SHP77 treated with DMSO at 0.1 percent for 48 hours (cell line): ENCODE measurements around the gene DTX1.

Source experiments
- DNase-seq: peaks from one replicate; lab custom pipeline; 2025; lab: John Stamatoyannopoulos, UW

Gene DTX1

DNA sequence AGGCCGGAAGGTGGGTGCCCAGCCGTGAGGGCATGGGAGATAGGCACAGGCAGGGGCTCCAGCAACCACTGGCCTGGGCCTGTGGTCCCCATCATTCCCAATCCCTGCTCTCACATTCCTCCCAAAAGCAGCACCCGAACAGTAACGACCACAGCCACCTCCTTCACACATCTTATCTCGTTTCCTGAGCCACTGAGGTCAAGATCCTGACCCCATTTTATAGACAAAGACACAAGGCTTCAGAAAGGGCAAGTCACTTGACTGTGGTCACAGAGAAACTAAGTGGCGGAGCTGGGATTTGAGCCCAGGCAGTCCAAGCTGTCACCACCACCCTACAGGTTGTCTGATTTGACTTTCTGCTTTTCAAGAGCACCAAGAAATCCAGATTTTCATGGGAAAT lies 38.9 kb downstream of the DTX1 start:
- DNase-seq = no peak

- DNase-seq = no peak
Measured at GRCh38 chr12:113096675-113097461, 40.3 kb downstream of the DTX1 start.

DNA sequence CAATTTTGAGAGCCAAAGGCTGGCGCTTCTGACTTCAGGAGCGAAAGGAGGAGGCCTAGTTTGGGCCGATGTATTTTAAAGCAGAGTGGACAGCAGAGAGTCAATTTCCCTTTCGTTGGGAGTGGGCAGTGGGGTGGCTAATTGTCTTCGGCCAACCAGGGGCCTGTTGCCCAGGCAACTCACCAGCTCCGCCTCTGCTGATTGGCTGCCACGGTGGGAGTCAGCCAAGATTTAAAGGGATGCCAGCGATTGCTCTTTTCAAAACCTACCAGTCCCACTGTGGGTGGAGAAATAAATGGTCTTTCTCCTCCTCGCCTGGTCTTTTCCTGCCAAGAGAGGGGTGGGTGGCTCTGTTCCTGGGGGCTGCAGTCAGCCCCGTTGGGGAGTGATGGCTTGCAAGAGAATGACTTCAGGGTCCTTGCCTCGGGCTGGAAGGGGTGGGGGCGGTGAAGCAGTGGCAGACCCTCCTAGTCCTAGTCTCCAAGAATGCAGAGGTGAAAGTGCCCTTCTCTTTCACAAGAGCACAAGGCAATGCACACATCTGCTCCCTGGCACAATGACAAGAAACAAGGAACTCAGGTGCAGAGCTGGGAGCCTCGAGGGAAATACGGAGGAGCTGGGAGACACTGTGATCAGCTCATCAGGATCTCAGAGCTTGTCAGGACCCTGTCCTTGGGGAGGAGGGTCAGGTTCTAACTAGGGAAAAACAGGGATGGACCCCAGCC lies 41.3 kb downstream of the DTX1 start:
- DNase-seq = no peak

DNA sequence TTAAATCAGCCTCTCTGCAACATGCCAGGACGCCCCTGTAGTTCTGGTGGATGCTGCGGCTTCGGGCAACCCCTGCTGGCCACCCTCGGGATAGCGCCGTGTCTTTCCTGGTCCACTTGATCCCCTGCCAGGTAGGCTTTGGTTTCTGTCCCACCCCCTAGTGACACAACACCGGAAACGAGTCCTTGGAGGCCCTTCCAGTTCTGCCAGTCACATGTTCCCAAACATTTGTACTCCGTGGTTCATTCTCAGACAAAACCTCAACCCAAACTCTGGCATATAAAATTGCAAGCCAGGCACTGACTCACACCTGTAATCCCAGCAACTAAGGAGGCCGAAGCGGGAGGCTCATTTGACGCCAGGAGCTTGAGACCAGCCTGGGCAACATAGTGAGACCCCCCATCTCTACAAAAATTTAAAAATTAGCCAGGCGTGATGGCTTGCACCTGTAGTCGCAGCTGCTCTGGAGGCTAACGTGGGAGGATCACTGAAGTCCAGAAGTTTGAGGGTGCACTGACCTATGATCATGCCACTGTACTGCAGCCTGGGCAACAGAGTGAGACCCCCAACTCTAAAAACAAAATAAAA lies 42.0 kb downstream of the DTX1 start:
- peak; percentile 85 for DNase-seq

- DNase-seq = no peak
Measured at GRCh38 chr12:113099364-113099763, 42.8 kb downstream of the DTX1 start.

DNA sequence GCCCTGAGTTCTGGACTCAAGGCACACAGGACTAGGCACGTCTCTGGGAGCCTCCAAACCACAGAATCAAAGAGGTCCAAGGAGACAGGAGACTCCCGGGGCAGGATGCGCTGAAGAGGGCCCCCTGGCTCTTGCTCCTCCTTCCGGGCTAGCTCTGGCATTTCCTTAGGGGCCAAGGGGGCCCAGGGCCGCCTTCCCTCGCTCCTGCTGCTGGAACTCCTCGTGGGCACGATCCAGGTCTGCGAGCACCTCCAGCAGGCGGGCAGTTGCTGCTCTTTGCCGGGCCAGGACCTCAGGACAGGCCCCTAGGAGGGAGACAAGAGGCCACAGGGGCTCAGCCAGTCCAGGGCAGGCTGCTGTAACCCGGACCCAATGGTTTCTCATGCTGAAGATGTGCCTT lies 43.2 kb downstream of the DTX1 start:
- no peak for DNase-seq

DNA sequence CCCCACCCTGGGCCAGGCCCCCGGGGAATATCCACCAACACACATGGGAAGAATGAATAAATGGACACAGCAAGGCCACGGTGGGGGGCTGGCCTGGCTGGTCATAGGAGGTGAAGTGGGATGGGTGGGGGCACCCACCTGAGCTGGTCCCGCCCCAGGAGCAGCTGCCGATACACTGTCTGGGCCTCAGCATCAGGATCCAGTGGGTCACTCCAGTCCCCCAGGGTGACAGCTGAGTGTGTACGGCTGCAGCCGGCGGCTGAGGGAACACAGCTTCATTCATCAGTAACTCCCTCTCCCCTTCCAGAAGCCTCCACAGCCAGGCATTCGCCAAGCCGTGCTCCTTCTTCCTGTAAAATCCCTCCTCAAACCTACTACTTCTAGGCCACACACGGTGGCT lies 45.2 kb downstream of the DTX1 start:
- no peak for DNase-seq

DNA sequence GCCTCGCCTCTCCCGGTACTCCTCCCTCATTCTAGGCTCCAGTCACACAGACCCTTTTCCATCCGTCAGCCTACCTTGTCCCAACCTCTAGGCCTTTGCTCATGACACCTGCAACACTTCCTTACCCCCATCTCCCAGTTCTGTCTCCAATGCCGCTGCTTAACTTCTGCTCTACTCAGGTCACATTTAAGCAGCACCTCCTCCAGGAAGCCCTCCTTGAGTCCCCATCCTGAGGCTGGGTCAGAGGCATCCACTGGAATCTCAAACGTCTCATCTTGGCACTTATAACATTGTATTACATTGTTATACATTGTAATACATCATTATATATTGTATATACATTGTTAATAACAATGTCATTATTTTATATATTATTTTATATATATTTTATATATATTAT lies 46.3 kb downstream of the DTX1 start:
- DNase-seq = no peak

DNA sequence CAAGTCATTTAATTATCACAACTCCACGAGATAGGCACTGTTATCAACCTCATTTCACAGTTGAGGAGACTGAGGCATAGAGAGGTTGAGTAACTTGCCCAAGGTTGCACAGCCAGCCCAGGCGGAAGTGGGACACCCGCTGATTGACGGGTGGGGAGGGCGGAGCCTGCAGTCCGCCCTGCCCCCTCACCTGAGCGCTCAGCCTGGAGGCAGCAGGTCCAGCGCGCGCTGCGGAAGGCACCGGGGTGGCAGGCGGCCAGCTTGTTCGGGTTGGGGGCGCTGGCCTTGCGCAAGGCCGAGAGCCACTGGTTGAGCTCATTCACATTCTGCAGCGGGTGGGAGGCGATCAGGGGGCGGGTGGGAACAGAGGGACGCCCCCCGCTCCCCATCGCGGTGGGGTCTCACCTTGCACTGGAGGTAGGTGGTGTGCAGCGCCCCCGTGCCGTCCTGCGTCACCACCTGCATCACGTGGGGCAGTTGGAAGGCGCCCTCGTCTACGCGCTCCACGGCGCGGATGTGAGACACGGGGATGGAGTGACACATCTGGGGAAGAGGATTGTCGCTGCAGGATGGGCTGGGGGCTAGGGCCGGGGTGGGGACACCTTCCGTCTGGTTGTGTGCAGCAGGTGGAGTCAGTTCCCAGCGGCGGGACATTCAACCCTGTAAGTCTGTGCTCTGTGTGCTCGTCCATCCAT lies 47.4 kb downstream of the DTX1 start:
- DNase-seq = no peak

DNA sequence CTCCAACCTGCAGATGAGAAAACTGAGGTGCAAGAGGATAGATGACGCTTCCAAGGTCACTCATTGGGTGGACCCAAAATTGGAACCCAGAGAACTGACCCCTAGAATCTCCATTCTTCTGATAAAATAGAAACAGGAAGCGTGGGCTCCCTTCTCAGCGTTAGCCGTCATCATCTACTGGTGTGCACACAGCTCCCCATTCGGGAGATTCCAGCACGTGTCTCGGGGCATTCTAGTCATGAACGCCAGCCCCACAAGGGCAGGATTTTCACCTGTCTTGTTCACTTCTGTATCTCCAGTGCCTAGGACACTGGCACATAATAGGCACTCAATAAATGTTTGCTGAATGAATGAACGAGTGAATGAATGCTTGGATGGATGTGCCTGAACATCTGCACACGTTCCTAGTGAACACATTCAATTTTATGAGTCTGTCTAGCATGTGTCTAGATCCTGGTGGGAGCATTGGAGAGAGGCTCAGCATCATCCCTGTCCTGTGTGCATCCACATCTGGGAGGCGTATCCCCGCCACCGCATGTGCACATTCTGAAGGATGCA lies 48.5 kb downstream of the DTX1 start:
- DNase-seq = no peak

GRCh38 chr12:113105606-113106271 lies 49.2 kb downstream of the DTX1 start:
- no peak for DNase-seq

GRCh38 chr12:113106361-113106760 lies 49.8 kb downstream of the DTX1 start:
- DNase-seq = no peak

DNA sequence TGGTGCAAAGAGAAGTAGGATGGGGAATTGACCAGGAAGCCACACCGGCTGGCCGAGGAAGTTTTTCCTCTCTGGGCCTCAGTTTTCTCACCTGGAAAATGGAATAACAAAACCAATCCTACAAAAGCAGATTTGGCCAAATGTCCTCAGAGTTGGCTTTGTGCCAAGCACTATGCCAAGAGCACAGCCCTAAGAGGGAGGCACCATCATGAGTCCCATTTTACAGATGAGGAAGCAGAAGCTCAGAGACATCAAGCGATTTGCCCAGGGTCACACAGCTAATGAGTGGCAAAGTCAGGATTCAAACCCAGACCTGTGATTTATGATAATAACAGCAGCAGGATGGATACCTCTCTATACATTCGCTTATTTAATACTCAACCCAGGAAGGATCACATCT lies 51.8 kb downstream of the DTX1 start:
- DNase-seq = no peak

DNA sequence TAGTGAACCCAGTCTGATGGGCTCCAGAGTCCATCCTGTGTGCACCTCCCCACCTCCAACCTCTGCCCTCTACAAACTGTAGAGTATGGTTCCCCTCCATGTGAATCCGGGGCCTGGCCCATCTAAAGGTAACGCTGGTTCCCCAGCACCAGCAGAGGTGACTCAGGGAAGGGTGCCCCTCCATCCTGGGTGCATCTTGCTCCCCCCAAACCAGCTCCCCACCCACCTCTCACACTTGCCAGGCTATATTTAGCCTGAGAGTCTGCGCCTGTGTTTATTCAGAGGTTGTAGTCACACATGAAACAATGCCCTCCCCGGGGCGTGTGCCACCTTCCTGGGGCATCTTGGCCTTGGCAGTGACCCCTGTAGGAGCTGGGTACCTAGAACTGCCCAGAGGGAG lies 52.8 kb downstream of the DTX1 start:
- no peak for DNase-seq

GRCh38 chr12:113109872-113110599 lies 53.5 kb downstream of the DTX1 start:
- no peak for DNase-seq

GRCh38 chr12:113111247-113111646 lies 54.7 kb downstream of the DTX1 start:
- no peak for DNase-seq

GRCh38 chr12:113112043-113112899 lies 55.7 kb downstream of the DTX1 start:
- DNase-seq = no peak

DNA sequence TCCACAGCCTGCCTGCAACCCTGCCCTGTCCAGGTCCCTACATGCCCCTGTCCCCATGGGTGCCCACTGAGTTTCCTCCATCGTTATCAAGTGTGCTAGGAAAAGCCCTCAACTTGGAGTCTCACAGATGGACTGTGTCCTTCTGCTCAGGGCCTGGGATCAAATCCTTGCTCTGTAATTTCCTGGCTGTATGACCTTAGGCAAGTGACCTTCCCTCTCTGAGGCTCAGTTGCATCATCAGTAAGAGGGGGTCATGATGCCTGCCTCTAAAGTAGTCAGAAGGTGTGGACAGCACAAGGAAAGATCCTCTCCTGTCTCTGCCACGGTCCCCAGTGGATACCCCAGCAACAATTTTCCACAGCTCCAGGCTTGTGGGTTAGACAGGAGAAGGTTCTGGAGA lies 56.9 kb downstream of the DTX1 start:
- DNase-seq = no peak

DNA sequence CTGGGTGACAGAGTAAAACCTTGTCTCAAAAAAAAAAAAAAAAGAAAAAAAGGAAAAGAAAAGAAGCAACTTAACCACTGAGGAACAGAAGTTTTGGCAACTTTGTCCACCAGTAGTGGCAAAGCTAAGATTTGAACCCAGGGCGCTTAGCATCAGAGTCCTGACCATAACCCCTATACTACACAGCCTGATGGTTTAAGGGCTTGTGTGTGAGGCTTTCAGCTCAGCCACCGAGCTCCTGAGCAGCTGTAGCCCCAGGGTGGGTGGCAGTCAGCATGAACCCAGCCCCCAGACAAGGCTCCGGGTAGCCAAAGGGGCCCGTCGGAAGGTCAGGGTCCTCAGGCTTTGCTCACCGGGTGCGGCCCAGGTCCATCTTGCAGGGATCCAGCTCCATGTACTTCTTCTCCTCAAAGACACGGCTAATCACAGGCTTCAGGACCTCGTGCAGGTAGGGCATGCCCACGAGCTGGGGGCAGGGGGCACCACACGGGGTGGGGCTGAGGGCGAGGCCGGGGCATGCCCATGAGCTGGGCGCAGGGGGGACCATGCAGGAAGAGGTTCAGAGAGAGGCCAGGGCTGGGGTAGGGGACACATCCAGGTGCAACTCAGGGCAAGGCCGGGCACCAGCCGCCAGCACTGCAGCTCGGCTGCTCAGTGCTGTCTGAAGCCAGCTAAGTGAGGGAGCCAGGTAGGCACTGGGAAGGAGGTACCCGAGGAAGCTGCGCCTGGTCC lies 58.1 kb downstream of the DTX1 start:
- no peak for DNase-seq
